ENCODE results near the gene ALKBH5. TPM values are rescaled to one million over a fixed set of nuclear protein-coding genes. Genes with fewer than 3 reads are reported as not detected.

ALKBH5 gene
- total RNA-seq, 1 donor from 2014 or later, result 78.8 TPM

GRCh38 chr17:18233803-18234518 is 50.3 kb downstream of the ALKBH5 start:
- Histone ChIP-seq H3K9ac (no peak overlapping the region), H3K4me3 (no peak overlapping the region), H3K4me1 (peaks cover 28% of the 10 kb centered on the region), H3K9me3 (ENCODE audit: low read depth) (no peaks in the 10 kb centered on the region), H3K27me3 (no peaks in the 10 kb centered on the region), H3K79me2 (ENCODE audit: low read depth) (peaks cover 48% of the 10 kb centered on the region), H3K27ac (no peak overlapping the region), H2AFZ (replicated peaks) (no peak overlapping the region), H3K36me3 (no peaks in the 10 kb centered on the region), H3K4me2 (no peak overlapping the region), H4K20me1 (ENCODE audit: low read depth) (peaks cover 45% of the 10 kb centered on the region), H3F3A (ENCODE audit: low read depth) (peaks cover 8% of the 10 kb centered on the region)
- no peak for DNase-seq (ENCODE audit: low spot score)
- H3K27me3 Mint-ChIP-seq (ENCODE audit: insufficient read depth, low read depth), result peaks cover 6% of the 10 kb centered on the region
- peaks cover 38% of the 10 kb centered on the region for H3K4me1 Mint-ChIP-seq
- TF ChIP-seq EZH2phosphoT487 (IDR thresholded peaks at IDR 0.05) (no peak), CTCF (IDR thresholded peaks at IDR 0.05) (no peak), EZH2 (IDR thresholded peaks at IDR 0.05) (no peak)
- no peaks in the 10 kb centered on the region for H3K9me3 Mint-ChIP-seq
- no peak overlapping the region for H3K27ac Mint-ChIP-seq
- no peak overlapping the region for H3K4me3 Mint-ChIP-seq
- peaks cover 19% of the 10 kb centered on the region for H3K36me3 Mint-ChIP-seq

- peaks cover 35% of the 10 kb centered on the region for H4K20me1 ChIP-seq (ENCODE audit: low read depth)
- H2AFZ ChIP-seq (replicated peaks), result no peak overlapping the region
- H3K4me1 ChIP-seq, result peaks cover 21% of the 10 kb centered on the region
- no peak overlapping the region for H3K4me3 Mint-ChIP-seq
- H3K27me3 Mint-ChIP-seq (ENCODE audit: insufficient read depth, low read depth), result peaks cover 4% of the 10 kb centered on the region
- peaks cover 28% of the 10 kb centered on the region for H3K36me3 Mint-ChIP-seq
- H3F3A ChIP-seq (ENCODE audit: low read depth), result peaks cover 8% of the 10 kb centered on the region
- no peaks in the 10 kb centered on the region for H3K36me3 ChIP-seq
- H3K27ac ChIP-seq, result no peak overlapping the region
- H3K9me3 Mint-ChIP-seq, result no peaks in the 10 kb centered on the region
- H3K79me2 ChIP-seq (ENCODE audit: low read depth), result peaks cover 39% of the 10 kb centered on the region
- no peak overlapping the region for H3K4me2 ChIP-seq
- no peak overlapping the region for H3K4me3 ChIP-seq
- no peak overlapping the region for H3K27ac Mint-ChIP-seq
- DNase-seq (ENCODE audit: low spot score), result no peak
- H3K27me3 ChIP-seq, result no peaks in the 10 kb centered on the region
- H3K4me1 Mint-ChIP-seq, result peaks cover 29% of the 10 kb centered on the region
- no peak overlapping the region for H3K9ac ChIP-seq
- H3K9me3 ChIP-seq (ENCODE audit: low read depth), result no peaks in the 10 kb centered on the region
- TF ChIP-seq CTCF (IDR thresholded peaks at IDR 0.05) (no peak), EZH2phosphoT487 (IDR thresholded peaks at IDR 0.05) (no peak), EZH2 (IDR thresholded peaks at IDR 0.05) (no peak)
Measured at GRCh38 chr17:18234853-18235380, 51.3 kb downstream of the ALKBH5 start.

GRCh38 chr17:18235743-18236256 is 52.2 kb downstream of the ALKBH5 start:
- Histone ChIP-seq H3K27ac (no peak overlapping the region), H2AFZ (replicated peaks) (no peak overlapping the region), H3K9me3 (ENCODE audit: low read depth) (no peaks in the 10 kb centered on the region), H3K79me2 (ENCODE audit: low read depth) (peaks cover 30% of the 10 kb centered on the region), H3F3A (ENCODE audit: low read depth) (peaks cover 8% of the 10 kb centered on the region), H3K4me2 (no peak overlapping the region), H3K9ac (no peak overlapping the region), H3K4me3 (no peak overlapping the region), H3K36me3 (no peaks in the 10 kb centered on the region), H3K4me1 (peaks cover 12% of the 10 kb centered on the region), H3K27me3 (no peaks in the 10 kb centered on the region), H4K20me1 (ENCODE audit: low read depth) (peaks cover 34% of the 10 kb centered on the region)
- no peak for DNase-seq (ENCODE audit: low spot score)
- H3K9me3 Mint-ChIP-seq, result no peaks in the 10 kb centered on the region
- no peak for TF ChIP-seq CTCF (IDR thresholded peaks at IDR 0.05)
- TF ChIP-seq EZH2 (IDR thresholded peaks at IDR 0.05), result no peak
- TF ChIP-seq EZH2phosphoT487 (IDR thresholded peaks at IDR 0.05), result no peak
- H3K27me3 Mint-ChIP-seq (ENCODE audit: insufficient read depth, low read depth), result peaks cover 2% of the 10 kb centered on the region
- peaks cover 32% of the 10 kb centered on the region for H3K36me3 Mint-ChIP-seq
- H3K4me1 Mint-ChIP-seq, result peaks cover 20% of the 10 kb centered on the region
- no peak overlapping the region for H3K27ac Mint-ChIP-seq
- H3K4me3 Mint-ChIP-seq, result no peak overlapping the region

Data from neural progenitor cell (in vitro differentiated cells).